ENCODE measurements around the gene MYH14. TPM values are rescaled to one million over a fixed set of nuclear protein-coding genes. Genes with fewer than 3 reads are reported as not detected.

MYH14 gene
- total and polyA plus RNA-seq, 2 of the 13 experiments (the other 11 are each of a cell fraction or from before 2014, with no cell fraction given), result 5.5 to 5.8 TPM

GRCh38 chr19:50275577-50276368 is 72.4 kb downstream of the MYH14 start (continued):
- TF ChIP-seq E2F1 (CRISPR knock-in tag; IDR thresholded peaks at IDR 0.05) (no peak), MAF1 (CRISPR knock-in tag; IDR thresholded peaks at IDR 0.05; ENCODE audit: borderline replicate concordance) (no peak; the same call in 1 of the 2 replicates), ZNF276 (CRISPR knock-in tag; IDR thresholded peaks at IDR 0.05; ENCODE audit: low read depth) (0 out of 2 replicates have a peak, but pooled peaks have one; percentile 41), ZNF761 (CRISPR knock-in tag; conservative IDR thresholded peaks at IDR 0.05) (no peak), ZNF10 (CRISPR knock-in tag; IDR thresholded peaks at IDR 0.05; ENCODE audit: borderline replicate concordance, low read depth) (no peak), NAIF1 (CRISPR knock-in tag; IDR thresholded peaks at IDR 0.05; ENCODE audit: borderline replicate concordance) (no peak)

GRCh38 chr19:50276370-50277063 is 73.1 kb downstream of the MYH14 start:
- H3K4me3 ChIP-seq (replicated peaks in 1 of 3; ENCODE audit: insufficient read depth in 1 of 3, low read depth in 2 of 3, low read length in 3 of 3), result peak overlapping the region in 2 of 3 experiments; percentile 9 to 61; a peak in 2 of 6 replicates
- intact Hi-C loops (cut with micrococcal nuclease; ENCODE audit: unreplicated experiment), result no loop called here
- H3K36me3 ChIP-seq (replicated peaks in 1 of 2; ENCODE audit: control insufficient read depth in 1 of 2, insufficient read depth in 2 of 2, low read length in 2 of 2), result peaks cover 0 to 4% of the 10 kb centered on the region in 2 experiments; a peak in 2 of 5 replicates
- BruUV-seq (replicated peaks), result no TSS peak
- peaks cover 26% of the 10 kb centered on the region for H3K4me1 ChIP-seq (ENCODE audit: insufficient read depth, low read length)
- H3K9me3 ChIP-seq (ENCODE audit: low read length), result no peaks in the 10 kb centered on the region
- peak overlapping the region; percentile 65; the same call in 1 of the 2 replicates for H3K9ac ChIP-seq (ENCODE audit: insufficient read depth, low read depth, low read length)
- no peaks in the 10 kb centered on the region for H4K20me1 ChIP-seq (ENCODE audit: insufficient read depth, low read length)
- H3K4me2 ChIP-seq (ENCODE audit: low read depth, low read length), result peak overlapping the region; percentile 71
- peak; percentile 32 for ATAC-seq
- no peak for DNase-seq (ENCODE audit: low spot score)
- CTCF ChIA-PET (ENCODE audit: low intra/inter-chr PET ratio, low total read pairs), result no interaction called here
- no peak overlapping the region for H2AFZ ChIP-seq (ENCODE audit: low read length)
- no peaks in the 10 kb centered on the region for H3K79me2 ChIP-seq (ENCODE audit: insufficient read depth, low read length)
- POLR2A ChIA-PET, result interaction anchor here (0.6 to 2.2 kb wide), 3 partner anchors 11 to 52 kb away, joined by 3 to 8 read pairs (median 4); partner anchors contain the start of gene KCNC3
- no peak for FAIRE-seq
- WGBS (ENCODE audit: low lambda C conversion rate), result 49% methylated on average over 13 of the region's 15 CpGs
- in situ Hi-C loops (cut with HindIII; ENCODE audit: extremely low pct_ligation_motif_present, low pct_unique_long_range_greater_than_20kb), result no loop called here
- H3K27ac ChIP-seq (ENCODE audit: extremely low read length, insufficient read depth, low read length), result peak overlapping the region; percentile 84
- H3K27me3 ChIP-seq (ENCODE audit: control insufficient read depth in 1 of 2, insufficient read depth in 2 of 2, low read length in 2 of 2), result no peaks in the 10 kb centered on the region
- TF ChIP-seq ARNTL (CRISPR knock-in tag; IDR thresholded peaks at IDR 0.05) (peak; percentile 9; the same call in 1 of the 2 replicates), ZBTB33 (CRISPR knock-in tag; IDR thresholded peaks at IDR 0.05) (peak; percentile 49; the same call in 1 of the 2 replicates), MED13 (CRISPR knock-in tag; IDR thresholded peaks at IDR 0.05) (no peak), ZFP62 (CRISPR knock-in tag; IDR thresholded peaks at IDR 0.05) (no peak), ZFY (CRISPR knock-in tag; IDR thresholded peaks at IDR 0.05) (no peak), SIN3A (IDR thresholded peaks at IDR 0.05; ENCODE audit: borderline replicate concordance, low read depth, low read length) (no peak)
